Measurements from ENCODE around the gene EIF2AK2. TPM values are rescaled to one million over a fixed set of nuclear protein-coding genes. Genes with fewer than 3 reads are reported as not detected.
"Not testable (repeated sequence)": the region's sequence is repeated elsewhere in the genome, so short reads cannot be mapped to it uniquely, and the experiment has no call there.

Gene EIF2AK2
- total RNA-seq (10 to 100 TPM; 26.9 to 38.5 (median 34.2) TPM), polyA plus RNA-seq (10 to 100 TPM in 1 of 3 donors, 1 to 10 TPM in 2; 4.8 to 15.5 (median 8.8) TPM)

- Histone ChIP-seq H3K27me3 (no peaks in the 10 kb centered on the region), H3K4me1 (peaks cover 0 to 21% (median 16%) of the 10 kb centered on the region in 4 donors), H3K36me3 (no peaks in the 10 kb centered on the region), H3K27ac (peak within 1 kb of the TSS; percentile 88 to 96 (median 92)), H3K4me3 (peak within 1 kb of the TSS; percentile 86 to 99 (median 94)), H3K9me3 (no peaks in the 10 kb centered on the region)
- TF ChIP-seq EP300 (IDR thresholded peaks at IDR 0.05) (no peak), POLR2AphosphoS5 (IDR thresholded peaks at IDR 0.05) (peak in 3 of 4 donors; percentile 51 to 72 (median 58)), POLR2A (IDR thresholded peaks at IDR 0.05) (no peak)
- peak; percentile 94 for DNase-seq
- intact Hi-C loops (cut with DNase I): loop anchor here (5.0 kb wide), 2 partner anchors 40 to 75 kb away; partner anchors contain the start of genes CEBPZ, CEBPZOS and NDUFAF7
- WGBS, 2 donors: 7% methylated on average over 55 of the region's 55 CpGs
Measured at GRCh38 chr2:37156857-37157714, at the start of gene EIF2AK2. Gene EIF2AK2 (minus strand): TSS chr2:37156980. CDS start chr2:37147806, 9,174 bp downstream.

- Histone ChIP-seq H3K4me1 (no peaks in the 10 kb centered on the region), H3K4me3 (no peak overlapping the region), H3K27ac (no peak overlapping the region), H3K36me3 (peaks cover 17 to 97% (median 57%) of the 10 kb centered on the region in 4 donors), H3K9me3 (peaks cover 0 to 9% (median 4%) of the 10 kb centered on the region in 4 donors), H3K27me3 (no peaks in the 10 kb centered on the region)
- TF ChIP-seq EP300 (IDR thresholded peaks at IDR 0.05) (no peak), CTCF (IDR thresholded peaks at IDR 0.05) (no peak), POLR2AphosphoS5 (IDR thresholded peaks at IDR 0.05) (no peak), POLR2A (IDR thresholded peaks at IDR 0.05) (no peak)
- DNase-seq: no peak
- 97 to 98% methylated on average over 5 of the region's 5 CpGs for WGBS, 2 donors
- intact Hi-C loops (cut with DNase I): no loop called here
Measured at GRCh38 chr2:37205689-37206341, 49.0 kb upstream of the EIF2AK2 start.

- H3K27me3 ChIP-seq; H3K9me3 ChIP-seq; H3K4me3 ChIP-seq; intact Hi-C loops (cut with DNase I); DNase-seq; H3K27ac ChIP-seq; H3K4me1 ChIP-seq: not testable (repeated sequence)
- whole genome bisulfite sequencing, 2 donors: 84 to 92% methylated on average over 8 of the region's 8 CpGs
- peaks cover 17 to 97% (median 52%) of the 10 kb centered on the region in 4 donors for H3K36me3 ChIP-seq
Measured at GRCh38 chr2:37205071-37205661, 48.4 kb upstream of the EIF2AK2 start.

GRCh38 chr2:37203708-37204107 lies 46.9 kb upstream of the EIF2AK2 start:
- Histone ChIP-seq H3K27me3 (no peaks in the 10 kb centered on the region), H3K9me3 (peaks cover 0 to 5% (median 2%) of the 10 kb centered on the region in 4 donors), H3K4me1 (peaks cover 0 to 3% (median 0%) of the 10 kb centered on the region in 4 donors), H3K27ac (no peak overlapping the region), H3K36me3 (peaks cover 17 to 87% (median 40%) of the 10 kb centered on the region in 4 donors), H3K4me3 (no peak overlapping the region)
- no peak for TF ChIP-seq EP300 (IDR thresholded peaks at IDR 0.05)
- TF ChIP-seq POLR2AphosphoS5 (IDR thresholded peaks at IDR 0.05): no peak
- TF ChIP-seq POLR2A (IDR thresholded peaks at IDR 0.05): no peak
- no peak for TF ChIP-seq CTCF (IDR thresholded peaks at IDR 0.05)
- intact Hi-C loops (cut with DNase I): no loop called here
- WGBS, 2 donors: 90 to 94% methylated on average over 2 of the region's 2 CpGs
- no peak for DNase-seq

- Histone ChIP-seq H3K27ac (no peak overlapping the region), H3K36me3 (peaks cover 17 to 70% (median 33%) of the 10 kb centered on the region in 4 donors)
- TF ChIP-seq POLR2A (IDR thresholded peaks at IDR 0.05): no peak
- no peak for TF ChIP-seq CTCF (IDR thresholded peaks at IDR 0.05)
- no peak for TF ChIP-seq POLR2AphosphoS5 (IDR thresholded peaks at IDR 0.05)
- TF ChIP-seq EP300 (IDR thresholded peaks at IDR 0.05): no peak
Measured at GRCh38 chr2:37201766-37202165, 45.0 kb upstream of the EIF2AK2 start.

More at GRCh38 chr2:37201766-37202165, 45.0 kb upstream of the EIF2AK2 start:
- Histone ChIP-seq H3K27me3 (no peaks in the 10 kb centered on the region), H3K4me3 (no peak overlapping the region), H3K9me3 (no peaks in the 10 kb centered on the region), H3K4me1 (peaks cover 0 to 15% (median 12%) of the 10 kb centered on the region in 4 donors)
- 81 to 82% methylated on average over 1 of the region's 1 CpG for WGBS, 2 donors
- intact Hi-C loops (cut with DNase I): no loop called here
- DNase-seq: no peak
